Smooth muscle cell (in vitro differentiated cells): ENCODE data around the gene PRR33. TPM values are rescaled to one million over a fixed set of nuclear protein-coding genes. Genes with fewer than 3 reads are reported as not detected.

Source experiments
- DNase-seq: peaks from one replicate; lab custom pipeline; 2025; ENCODE audit not compliant: unreplicated experiment; lab: John Stamatoyannopoulos, UW
- H2AFZ ChIP-seq: fragments of 200-600 bp; sonication (generic); 2 replicates; pipeline ENCODE4 v1.6.0; 2016; ENCODE audit warnings: antibody characterized with exemption, low read depth, mild to moderate bottlenecking
- H3F3A ChIP-seq: fragments of 200-600 bp; sonication (generic); 2 replicates; pipeline ENCODE4 v1.6.0; 2017; ENCODE audit warnings: antibody characterized with exemption, low read depth
- H3K27ac ChIP-seq: fragments of 200-600 bp; sonication (generic); 2 replicates; pipeline ENCODE4 v1.5.1; 2016; ENCODE audit warnings: low read depth, mild to moderate bottlenecking
- H3K27me3 ChIP-seq: fragments of 200-600 bp; sonication (generic); 2 replicates; pipeline ENCODE4 v1.6.1; 2016; ENCODE audit warnings: low read depth, mild to moderate bottlenecking
- H3K36me3 ChIP-seq: fragments of 200-600 bp; sonication (generic); 2 replicates; pipeline ENCODE4 v1.5.1; 2016; ENCODE audit warnings: low read depth
- H3K4me1 ChIP-seq: fragments of 200-600 bp; sonication (generic); 2 replicates; pipeline ENCODE4 v1.5.1; 2016; ENCODE audit warnings: low read depth
- H3K4me2 ChIP-seq: fragments of 200-600 bp; sonication (generic); 2 replicates; pipeline ENCODE4 v1.6.0; 2016; ENCODE audit warnings: mild to moderate bottlenecking
- H3K4me3 ChIP-seq: fragments of 200-600 bp; sonication (generic); 2 replicates; pipeline ENCODE4 v1.5.1; 2016; ENCODE audit warnings: mild to moderate bottlenecking
- H3K79me2 ChIP-seq: fragments of 200-600 bp; sonication (generic); 2 replicates; pipeline ENCODE4 v1.6.0; 2016; ENCODE audit warnings: low read depth, mild to moderate bottlenecking
- H3K9ac ChIP-seq: fragments of 200-600 bp; sonication (generic); 2 replicates; pipeline ENCODE4 v1.6.0; 2016; ENCODE audit warnings: low read depth
- H3K9me3 ChIP-seq: fragments of 200-600 bp; sonication (generic); replicated peaks from 2 replicates; pipeline ENCODE4 v1.5.1; 2016; ENCODE audit warnings: low read depth
- H4K20me1 ChIP-seq: fragments of 200-600 bp; sonication (generic); 2 replicates; pipeline ENCODE4 v1.6.0; 2016; ENCODE audit warnings: low read depth
- CTCF ChIP-seq: fragments of 200-600 bp; sonication (generic); IDR thresholded peaks from 2 replicates; pipeline ENCODE4 v1.5.1; 2017; ENCODE audit warnings: borderline replicate concordance, mild to moderate bottlenecking, antibody characterized with exemption; ENCODE audit not compliant: insufficient read depth, poor library complexity, severe bottlenecking
- WGBS: methylation state at CpG from one replicate; pipeline ENCODE4 v1.1.7; 2016; ENCODE audit warnings: low lambda C conversion rate; 5-methylcytosine and 5-hydroxymethylcytosine counted together
- polyA plus RNA-seq: library from polyadenylated mRNA; unstranded; fragments of >200 nt; fragmentation: Nextera tagmentation; extraction: Ambion mirVana; gene quantifications from 2 replicates; pipeline ENCODE4 v1.2.1, GENCODE V29; 2016
- total RNA-seq: library from RNA; depleted of rRNA; stranded (reverse); fragments of >200 nt; gene quantifications from 2 replicates; pipeline ENCODE4 v1.2.3, GENCODE V29; 2014

The PRR33 gene
- total and polyA plus RNA-seq, 2 experiments from 2014 or later: not detected

- H3K4me1 ChIP-seq: no peaks in the 10 kb centered on the region
- WGBS: 95% methylated on average over 23 of the region's 29 CpGs
- no peaks in the 10 kb centered on the region for H3K36me3 ChIP-seq
- no peak overlapping the region for H3K27ac ChIP-seq
- no peaks in the 10 kb centered on the region for H3K9me3 ChIP-seq
- no peak for DNase-seq
- no peaks in the 10 kb centered on the region for H4K20me1 ChIP-seq
- no peaks in the 10 kb centered on the region for H3K27me3 ChIP-seq
- no peak overlapping the region for H3K4me3 ChIP-seq
- H3K79me2 ChIP-seq: no peaks in the 10 kb centered on the region
- H3F3A ChIP-seq: no peaks in the 10 kb centered on the region
- H2AFZ ChIP-seq: no peak overlapping the region
- no peak for TF ChIP-seq CTCF
- no peak overlapping the region for H3K4me2 ChIP-seq
- no peak overlapping the region for H3K9ac ChIP-seq
Observed at GRCh38 chr11:1918436-1919315, 27.0 kb upstream of the PRR33 start.

- no peaks in the 10 kb centered on the region for H3K79me2 ChIP-seq
- no peaks in the 10 kb centered on the region for H3F3A ChIP-seq
- H3K36me3 ChIP-seq: no peaks in the 10 kb centered on the region
- no peaks in the 10 kb centered on the region for H3K4me1 ChIP-seq
- peak; percentile 37 for TF ChIP-seq CTCF
- no peaks in the 10 kb centered on the region for H3K27me3 ChIP-seq
- H3K9me3 ChIP-seq: no peaks in the 10 kb centered on the region
- no peak overlapping the region for H3K27ac ChIP-seq
- H3K4me3 ChIP-seq: no peak overlapping the region
- no peak for DNase-seq
- H3K4me2 ChIP-seq: no peak overlapping the region
- H2AFZ ChIP-seq: no peak overlapping the region
- no peak overlapping the region for H3K9ac ChIP-seq
- no peaks in the 10 kb centered on the region for H4K20me1 ChIP-seq
- WGBS: 84% methylated on average over 34 of the region's 34 CpGs
Observed at GRCh38 chr11:1917523-1918435, 26.1 kb upstream of the PRR33 start.

GRCh38 chr11:1916986-1917522 lies 25.4 kb upstream of the PRR33 start:
- 80% methylated on average over 8 of the region's 8 CpGs for WGBS
- Histone ChIP-seq H3K9ac (no peak overlapping the region), H3K27ac (no peak overlapping the region), H3K4me2 (no peak overlapping the region), H3K4me1 (no peaks in the 10 kb centered on the region), H3K27me3 (no peaks in the 10 kb centered on the region), H3K36me3 (no peaks in the 10 kb centered on the region), H3F3A (no peaks in the 10 kb centered on the region), H3K79me2 (no peaks in the 10 kb centered on the region), H4K20me1 (no peaks in the 10 kb centered on the region), H3K4me3 (no peak overlapping the region), H2AFZ (no peak overlapping the region), H3K9me3 (no peaks in the 10 kb centered on the region)
- no peak for TF ChIP-seq CTCF
- no peak for DNase-seq
